Measurements from ENCODE around the gene PNKD. TPM values are rescaled to one million over a fixed set of nuclear protein-coding genes. Genes with fewer than 3 reads are reported as not detected.
A peak's percentile ranks its signal among the peaks of the same experiment; 100 is the strongest.

PNKD gene
- total RNA-seq, 1 donor from 2014 or later = 13.5 TPM

- TF ChIP-seq EZH2phosphoT487 (IDR thresholded peaks at IDR 0.05) = no peak
- TF ChIP-seq, protein P1, sequence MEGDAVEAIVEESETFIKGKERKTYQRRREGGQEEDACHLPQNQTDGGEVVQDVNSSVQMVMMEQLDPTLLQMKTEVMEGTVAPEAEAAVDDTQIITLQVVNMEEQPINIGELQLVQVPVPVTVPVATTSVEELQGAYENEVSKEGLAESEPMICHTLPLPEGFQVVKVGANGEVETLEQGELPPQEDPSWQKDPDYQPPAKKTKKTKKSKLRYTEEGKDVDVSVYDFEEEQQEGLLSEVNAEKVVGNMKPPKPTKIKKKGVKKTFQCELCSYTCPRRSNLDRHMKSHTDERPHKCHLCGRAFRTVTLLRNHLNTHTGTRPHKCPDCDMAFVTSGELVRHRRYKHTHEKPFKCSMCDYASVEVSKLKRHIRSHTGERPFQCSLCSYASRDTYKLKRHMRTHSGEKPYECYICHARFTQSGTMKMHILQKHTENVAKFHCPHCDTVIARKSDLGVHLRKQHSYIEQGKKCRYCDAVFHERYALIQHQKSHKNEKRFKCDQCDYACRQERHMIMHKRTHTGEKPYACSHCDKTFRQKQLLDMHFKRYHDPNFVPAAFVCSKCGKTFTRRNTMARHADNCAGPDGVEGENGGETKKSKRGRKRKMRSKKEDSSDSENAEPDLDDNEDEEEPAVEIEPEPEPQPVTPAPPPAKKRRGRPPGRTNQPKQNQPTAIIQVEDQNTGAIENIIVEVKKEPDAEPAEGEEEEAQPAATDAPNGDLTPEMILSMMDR (IDR thresholded peaks at IDR 0.05) = no peak
- no peak for TF ChIP-seq EZH2 (IDR thresholded peaks at IDR 0.05)
Observed at GRCh38 chr2:218328294-218328693, 58.0 kb downstream of the PNKD start.

DNA sequence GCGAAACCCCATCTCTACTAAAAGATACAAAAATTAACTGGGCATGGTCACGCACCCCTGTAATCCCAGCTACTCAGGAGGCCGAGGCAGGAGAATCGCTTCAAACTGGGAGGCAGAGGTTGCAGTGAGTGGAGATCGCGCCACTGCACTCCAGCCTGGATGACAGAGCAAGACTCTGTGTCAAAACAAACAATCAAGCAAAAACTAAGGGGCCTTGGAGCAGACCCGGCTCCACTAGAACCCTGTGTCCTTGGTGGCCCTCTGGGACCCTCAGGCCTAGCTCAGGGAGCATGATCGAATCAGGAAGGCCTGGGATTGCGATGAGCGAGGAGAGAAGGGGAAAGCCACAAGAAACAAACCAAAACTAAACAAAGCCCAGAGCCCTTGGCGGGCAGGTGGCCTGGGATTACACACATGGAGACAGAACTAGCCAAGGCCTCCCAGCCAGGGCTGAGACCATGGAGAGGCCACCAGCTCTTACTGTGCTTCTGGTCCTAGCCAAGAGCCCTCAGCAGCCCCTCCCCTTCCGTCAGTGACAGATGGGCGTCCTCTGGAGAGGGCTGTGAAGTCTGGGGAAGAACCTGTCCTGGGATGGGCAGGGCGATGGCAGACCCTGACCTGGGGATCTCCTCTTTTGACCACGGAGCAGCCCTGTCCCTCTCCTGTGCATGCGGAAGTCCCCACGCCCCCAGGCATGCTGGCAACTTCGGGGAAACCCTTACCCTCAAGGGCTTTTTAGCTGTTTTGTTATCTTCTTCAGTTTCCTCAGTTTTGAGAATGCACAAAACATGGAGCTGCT is 58.9 kb downstream of the PNKD start:
- Mint-ChIP-seq H3K4me3 (no peak overlapping the region), H3K9me3 (no peaks in the 10 kb centered on the region), H3K27ac (peak overlapping the region; percentile 43), H3K27me3 (ENCODE audit: insufficient read depth, low read depth) (peaks cover 18% of the 10 kb centered on the region), H3K36me3 (no peaks in the 10 kb centered on the region), H3K4me1 (peaks cover 42% of the 10 kb centered on the region)
- TF ChIP-seq, protein P1 (IDR thresholded peaks at IDR 0.05) = no peak
- TF ChIP-seq EZH2phosphoT487 (IDR thresholded peaks at IDR 0.05) = no peak
- TF ChIP-seq EZH2 (IDR thresholded peaks at IDR 0.05) = no peak
- Histone ChIP-seq H3F3A (ENCODE audit: low read depth) (peaks cover 12% of the 10 kb centered on the region), H3K79me2 (ENCODE audit: low read depth) (peaks cover 4% of the 10 kb centered on the region), H3K27me3 (no peaks in the 10 kb centered on the region), H3K4me3 (no peak overlapping the region), H3K36me3 (no peaks in the 10 kb centered on the region), H3K27ac (no peak overlapping the region), H3K9ac (no peak overlapping the region), H3K9me3 (ENCODE audit: low read depth) (no peaks in the 10 kb centered on the region), H2AFZ (replicated peaks) (no peak overlapping the region), H4K20me1 (ENCODE audit: low read depth) (no peaks in the 10 kb centered on the region), H3K4me2 (no peak overlapping the region), H3K4me1 (peaks cover 42% of the 10 kb centered on the region)
- DNase-seq (ENCODE audit: low spot score) = no peak

More at GRCh38 chr2:218328294-218328693, 58.0 kb downstream of the PNKD start:
- Mint-ChIP-seq H3K27ac (peak overlapping the region; percentile 43), H3K4me1 (peaks cover 51% of the 10 kb centered on the region), H3K4me3 (no peak overlapping the region), H3K9me3 (no peaks in the 10 kb centered on the region), H3K27me3 (ENCODE audit: insufficient read depth, low read depth) (peaks cover 18% of the 10 kb centered on the region), H3K36me3 (no peaks in the 10 kb centered on the region)
- no peak for DNase-seq (ENCODE audit: low spot score)
- H3K9me3 ChIP-seq (ENCODE audit: low read depth) = no peaks in the 10 kb centered on the region
- H3K4me3 ChIP-seq = no peak overlapping the region
- peaks cover 45% of the 10 kb centered on the region for H3K4me1 ChIP-seq
- no peak overlapping the region for H3K27ac ChIP-seq
- no peak overlapping the region for H3K4me2 ChIP-seq
- H3K79me2 ChIP-seq (ENCODE audit: low read depth) = peaks cover 4% of the 10 kb centered on the region
- H3F3A ChIP-seq (ENCODE audit: low read depth) = peaks cover 21% of the 10 kb centered on the region
- H3K36me3 ChIP-seq = no peaks in the 10 kb centered on the region
- H4K20me1 ChIP-seq (ENCODE audit: low read depth) = no peaks in the 10 kb centered on the region
- no peak overlapping the region for H2AFZ ChIP-seq (replicated peaks)
- no peaks in the 10 kb centered on the region for H3K27me3 ChIP-seq
- no peak overlapping the region for H3K9ac ChIP-seq

DNA sequence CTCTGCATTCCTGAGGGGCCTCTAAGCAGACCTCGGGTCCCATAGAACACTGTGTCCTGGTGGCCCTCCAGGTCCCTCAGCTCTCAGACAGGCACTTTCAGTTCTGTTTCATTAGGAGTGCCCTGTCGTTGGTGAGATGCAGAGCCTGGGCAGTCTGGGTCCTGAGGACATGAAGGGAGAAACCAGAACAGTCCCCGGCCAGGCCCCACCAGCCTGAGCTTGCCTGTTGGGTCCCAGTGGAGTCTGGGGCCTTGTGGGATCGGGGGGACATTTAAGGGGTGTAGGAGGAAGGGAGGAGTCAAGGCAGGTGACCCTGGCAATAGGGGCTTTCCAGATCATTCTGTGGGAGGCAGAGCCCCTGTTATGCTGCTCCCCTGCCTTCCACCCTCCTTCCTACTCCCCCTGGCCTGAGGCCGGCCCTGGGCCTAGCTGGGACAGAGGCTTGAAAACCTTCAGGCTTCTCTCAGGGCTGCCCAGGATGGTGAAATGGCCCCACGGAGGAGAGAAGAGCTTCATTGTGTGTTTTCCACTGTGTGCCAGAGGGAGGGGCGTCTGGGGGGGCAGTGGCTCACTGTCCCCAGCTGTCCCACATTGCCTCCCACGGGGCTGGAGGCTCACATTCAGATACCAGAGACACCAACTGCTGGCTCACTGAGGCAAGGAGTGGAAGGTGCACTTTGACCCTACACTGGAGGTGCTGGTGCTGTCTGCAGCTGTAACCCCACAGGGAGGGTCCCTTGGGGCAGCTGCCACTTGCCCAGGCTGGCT is 59.7 kb downstream of the PNKD start:
- Histone ChIP-seq H3K36me3 (no peaks in the 10 kb centered on the region), H3K4me3 (no peak overlapping the region), H3K4me1 (peaks cover 37% of the 10 kb centered on the region), H3F3A (ENCODE audit: low read depth) (peaks cover 7% of the 10 kb centered on the region), H4K20me1 (ENCODE audit: low read depth) (no peaks in the 10 kb centered on the region), H3K27ac (no peak overlapping the region), H3K9ac (no peak overlapping the region), H3K27me3 (no peaks in the 10 kb centered on the region), H3K79me2 (ENCODE audit: low read depth) (peaks cover 4% of the 10 kb centered on the region), H2AFZ (replicated peaks) (no peak overlapping the region), H3K4me2 (no peak overlapping the region), H3K9me3 (ENCODE audit: low read depth) (no peaks in the 10 kb centered on the region)
- Mint-ChIP-seq H3K4me1 (peaks cover 38% of the 10 kb centered on the region), H3K27me3 (ENCODE audit: insufficient read depth, low read depth) (peaks cover 18% of the 10 kb centered on the region), H3K36me3 (no peaks in the 10 kb centered on the region), H3K4me3 (peak overlapping the region; percentile 58), H3K27ac (no peak overlapping the region), H3K9me3 (no peaks in the 10 kb centered on the region)
- no peak for DNase-seq (ENCODE audit: low spot score)
- TF ChIP-seq EZH2 (IDR thresholded peaks at IDR 0.05) (no peak), EZH2phosphoT487 (IDR thresholded peaks at IDR 0.05) (no peak)

Data from neural progenitor cell (in vitro differentiated cells).